ENCODE data around the gene HSPA1B.
"Not testable (repeated sequence)": the region's sequence is repeated elsewhere in the genome, so short reads cannot be mapped to it uniquely, and the experiment has no call there.

Gene HSPA1B

DNA sequence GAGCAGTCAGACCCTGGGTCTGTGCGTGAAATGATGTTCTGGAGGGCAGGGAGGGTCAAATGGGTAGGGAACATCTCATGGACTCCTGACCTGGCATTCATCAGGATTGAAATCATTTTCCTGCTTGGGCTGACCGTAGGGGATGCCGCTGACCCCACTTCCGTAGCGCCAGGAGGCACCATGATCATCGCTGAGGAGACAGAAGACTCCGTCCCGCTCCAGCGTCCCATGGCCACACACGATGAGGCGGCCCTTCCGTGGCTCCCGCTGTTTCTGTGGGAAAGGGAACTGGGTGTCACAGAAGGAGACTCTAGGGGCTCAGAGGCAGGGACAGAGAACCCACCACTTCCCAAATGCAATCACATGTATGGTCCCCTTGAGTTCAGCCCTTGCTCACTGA is 32.8 kb downstream of the HSPA1B start:
- no peak for DNase-seq

GRCh38 chr6:31861150-31861549 is 33.6 kb downstream of the HSPA1B start:
- DNase-seq = no peak

- DNase-seq = no peak
Measured at GRCh38 chr6:31861919-31862343, 34.4 kb downstream of the HSPA1B start.

- DNase-seq = peak; percentile 100
Measured at GRCh38 chr6:31862344-31863235, 35.1 kb downstream of the HSPA1B start, which contains the start of gene NEU1. Gene NEU1 (minus strand): TSS chr6:31862821. CDS start chr6:31862776, 45 bp downstream.

DNA sequence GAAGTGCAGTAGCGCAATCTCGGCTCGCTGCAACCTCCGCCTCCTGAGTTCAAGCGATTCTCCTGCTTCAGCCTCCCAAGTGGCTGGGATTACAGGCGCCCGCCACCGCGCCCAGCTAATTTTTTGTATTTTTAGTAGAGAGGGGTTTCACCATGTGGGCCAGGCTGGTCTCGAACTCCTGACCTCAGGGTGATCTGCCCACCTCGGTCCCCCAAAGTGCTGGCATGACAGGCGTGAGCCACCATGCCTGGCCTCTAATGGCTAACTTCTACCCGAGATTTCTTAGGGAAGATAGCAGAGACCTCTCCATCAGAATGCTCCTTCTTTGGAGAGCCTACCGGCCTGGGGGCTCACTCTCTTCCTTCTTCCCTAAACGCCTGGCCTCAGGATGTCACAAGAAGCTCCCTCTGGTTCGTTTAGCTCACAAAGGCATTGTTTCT is 36.6 kb downstream of the HSPA1B start:
- not testable (repeated sequence) for DNase-seq

- DNase-seq = no peak
Measured at GRCh38 chr6:31864818-31865204, 37.3 kb downstream of the HSPA1B start.

DNA sequence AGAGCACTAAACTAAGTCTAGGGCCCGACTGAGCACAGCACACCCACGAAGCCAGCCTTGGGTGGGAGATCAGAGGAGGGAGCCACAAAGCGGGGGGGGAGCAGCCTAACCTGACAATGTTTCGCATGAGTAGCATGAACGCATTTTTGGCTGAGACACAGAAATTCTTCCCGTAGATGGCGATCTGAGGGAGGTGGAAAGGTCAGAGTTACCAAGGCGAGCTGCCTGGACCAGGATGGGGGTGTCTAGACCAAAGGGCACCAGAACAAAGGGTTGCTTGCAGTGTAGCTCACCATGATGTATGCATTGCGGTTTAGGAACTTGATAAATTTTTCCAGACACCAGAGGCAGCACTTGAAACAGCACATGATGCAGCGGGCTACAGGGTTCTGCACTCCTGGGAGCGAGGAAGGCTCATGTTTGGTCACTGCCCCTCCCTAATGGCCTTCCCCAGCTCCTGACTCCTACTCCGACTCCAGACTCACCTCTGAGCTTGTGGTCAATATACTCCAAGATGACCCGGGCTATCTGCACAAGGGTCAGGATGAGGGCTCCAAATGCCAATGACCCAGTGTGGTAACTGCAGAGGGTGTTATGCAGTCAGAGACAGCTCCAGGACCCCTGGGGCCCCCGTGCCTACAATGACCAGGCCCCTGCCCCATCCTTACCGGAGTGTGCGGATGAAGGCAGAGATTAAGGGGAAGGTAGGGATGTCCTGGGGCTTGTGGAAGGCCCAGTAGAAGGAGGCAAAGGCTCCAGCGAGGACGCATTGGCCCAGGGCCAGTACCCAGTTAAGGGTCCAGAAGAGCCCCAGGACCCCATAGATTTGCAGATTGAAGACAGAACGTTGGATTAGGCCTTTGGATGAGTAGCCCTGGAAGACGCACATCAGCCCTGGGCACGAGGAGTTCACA is 37.9 kb downstream of the HSPA1B start:
- DNase-seq = no peak

GRCh38 chr6:31868658-31868971 is 41.1 kb downstream of the HSPA1B start:
- not testable (repeated sequence) for DNase-seq

- DNase-seq = no peak
Measured at GRCh38 chr6:31869343-31869742, 41.8 kb downstream of the HSPA1B start.

GRCh38 chr6:31870385-31870921 is 42.9 kb downstream of the HSPA1B start:
- DNase-seq = peak; percentile 47 to 64

- DNase-seq = no peak
Measured at GRCh38 chr6:31871046-31871659, 43.6 kb downstream of the HSPA1B start.

- DNase-seq = no peak
Measured at GRCh38 chr6:31874084-31874670, 46.6 kb downstream of the HSPA1B start.

DNA sequence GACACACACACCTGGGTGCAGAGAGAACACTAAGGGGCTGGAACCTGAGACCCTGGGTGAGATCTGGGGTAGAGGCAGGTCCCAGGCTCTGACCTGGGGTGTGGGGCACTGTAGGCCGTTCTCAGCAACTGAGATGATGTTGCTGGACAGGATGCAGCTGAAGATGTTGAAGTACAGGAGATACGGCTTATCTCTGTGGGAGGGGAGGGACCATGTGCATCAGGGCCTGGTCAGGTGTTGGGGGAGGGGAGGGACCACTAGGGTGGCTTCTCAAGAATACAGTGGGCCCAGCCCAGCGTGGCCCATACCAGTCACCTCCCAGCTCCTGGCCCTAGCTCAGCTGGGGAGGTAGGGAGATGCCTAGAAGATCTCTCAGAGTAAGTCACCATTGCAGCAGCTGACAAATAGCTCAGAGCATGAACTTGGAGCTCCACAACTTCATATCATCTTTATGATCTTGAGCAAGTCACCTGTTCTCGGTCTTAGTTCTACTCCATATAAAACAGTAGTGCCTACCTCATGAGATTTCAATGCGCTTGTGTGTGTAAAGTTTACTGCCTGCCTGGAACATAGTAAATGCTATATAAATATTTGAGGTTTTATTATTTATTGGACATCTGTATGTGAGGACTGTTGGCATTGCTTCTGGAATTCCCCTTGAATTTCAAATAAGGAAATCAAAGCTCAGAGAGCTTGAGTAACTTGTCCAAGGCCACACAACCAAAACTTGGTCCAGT is 47.5 kb downstream of the HSPA1B start:
- DNase-seq = no peak

DNA sequence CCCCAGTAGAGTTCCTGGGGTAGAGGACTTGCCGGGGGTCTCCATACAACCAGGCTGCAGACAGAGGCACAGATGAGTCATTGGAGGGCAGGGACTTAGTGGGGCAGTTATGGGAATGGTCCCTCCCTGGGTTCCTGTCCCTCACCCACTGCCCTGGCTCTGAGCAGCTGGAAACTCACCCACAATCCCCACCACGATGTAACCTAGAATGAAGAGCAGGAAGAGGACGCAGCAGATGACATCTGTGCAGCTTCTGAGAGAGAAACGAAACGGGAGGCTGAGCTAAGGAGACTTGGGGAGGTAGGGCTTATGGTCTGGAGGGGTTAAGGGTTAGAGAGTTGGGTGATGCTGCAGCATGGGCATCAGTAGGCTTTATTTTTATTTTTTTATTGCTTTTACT is 48.3 kb downstream of the HSPA1B start:
- DNase-seq = no peak

DNA sequence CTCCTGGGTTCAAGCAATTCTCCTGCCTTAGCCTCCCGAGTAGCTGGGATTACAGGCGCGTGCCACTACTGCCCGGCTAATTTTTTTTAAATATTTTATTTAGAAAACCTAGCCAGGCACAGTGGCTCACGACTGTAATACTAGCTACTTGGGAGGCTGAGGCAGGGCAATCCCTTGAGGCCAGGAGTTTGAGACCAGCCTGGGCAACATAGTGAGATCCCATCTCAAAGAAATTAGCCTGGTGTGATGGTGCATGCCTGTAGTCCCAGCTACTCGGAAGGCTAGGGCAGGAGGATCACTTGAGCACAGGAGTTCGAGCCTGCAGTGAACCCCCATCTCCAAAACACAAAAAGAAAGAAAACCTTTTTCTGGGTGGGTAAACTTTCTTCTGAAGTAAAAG is 48.8 kb downstream of the HSPA1B start:
- no peak for DNase-seq

- no peak for DNase-seq
Measured at GRCh38 chr6:31877125-31877650, 49.6 kb downstream of the HSPA1B start.

- DNase-seq = peak; percentile 50 to 62
Measured at GRCh38 chr6:31877651-31878161, 50.2 kb downstream of the HSPA1B start.

GRCh38 chr6:31878222-31878621 is 50.7 kb downstream of the HSPA1B start:
- no peak for DNase-seq

DNA sequence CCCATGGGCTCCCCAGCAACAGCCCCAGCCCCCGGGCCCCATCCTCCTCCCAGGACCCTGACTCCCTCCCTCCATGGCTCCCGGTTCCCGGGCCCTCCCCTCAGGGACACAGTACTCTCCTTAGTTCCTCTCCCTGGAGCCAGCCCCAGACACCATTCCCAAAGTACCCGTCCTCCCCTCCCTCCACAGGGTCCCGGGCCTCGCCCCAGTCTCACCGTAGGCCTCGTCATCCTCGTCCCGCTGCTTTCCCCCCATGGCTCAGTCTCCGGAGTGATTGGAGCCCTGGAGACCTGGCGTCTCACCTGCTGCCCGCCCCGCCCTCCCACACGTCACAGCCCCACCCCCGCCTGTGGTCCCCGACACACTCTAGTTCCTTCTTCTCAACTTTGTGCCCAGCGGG is 51.2 kb downstream of the HSPA1B start, which contains the start of gene SLC44A4:
Gene SLC44A4 (minus strand): TSS at position 272 of the 400 bp plus-strand sequence. CDS start 17 bp downstream, at position 255.
- DNase-seq = no peak

GRCh38 chr6:31879143-31879542 is 51.6 kb downstream of the HSPA1B start:
- no peak for DNase-seq
